GM08714 (cell line): ENCODE data around the gene PRXL2C.
A peak's percentile ranks its signal among the peaks of the same experiment; 100 is the strongest.
"Not testable (repeated sequence)": the region's sequence is repeated elsewhere in the genome, so short reads cannot be mapped to it uniquely, and the experiment has no call there.

Experiments
- H3K4me3 ChIP-seq: fragments of 200-500 bp; sonication (Bioruptor generic); 2 replicates; pipeline ENCODE4 v1.5.1; 2014; ENCODE audit warnings: mild to moderate bottlenecking, low read length, inconsistent platforms
- ZNF274 ChIP-seq: IDR thresholded peaks from 2 replicates; pipeline ENCODE4 v1.6.1; 2012; ENCODE audit warnings: mild to moderate bottlenecking, low read depth, low read length

PRXL2C gene

DNA sequence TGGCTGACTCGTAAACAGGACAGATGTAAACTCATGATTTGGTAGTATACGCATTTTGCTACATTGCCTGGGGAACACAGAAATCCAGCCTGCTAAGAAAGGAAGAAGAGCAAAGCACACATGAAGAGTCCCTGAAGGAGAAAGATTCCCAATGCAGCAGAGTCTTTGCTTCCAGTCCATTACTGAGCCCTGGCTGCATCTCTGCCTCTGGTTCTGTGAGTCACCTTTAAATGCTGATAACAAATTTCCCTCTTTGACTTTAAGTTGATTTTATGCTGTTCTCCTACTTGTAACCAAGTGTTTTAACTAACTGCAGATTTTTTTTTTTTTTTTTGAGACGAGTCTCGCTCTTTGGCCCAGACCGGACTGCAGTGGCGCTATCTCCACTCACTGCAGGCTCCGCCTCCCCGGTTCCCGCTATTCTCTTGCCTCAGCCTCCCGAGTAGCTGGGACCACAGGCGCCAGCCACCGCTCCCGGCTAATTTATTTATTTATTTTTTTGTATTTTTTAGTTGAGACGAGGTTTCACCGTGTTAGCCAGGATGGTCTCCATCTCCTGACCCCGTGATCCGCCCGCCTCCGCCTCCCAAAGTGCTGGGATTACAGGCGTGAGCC is 8.5 kb upstream of the PRXL2C start:
- H3K4me3 ChIP-seq: no peak overlapping the region
- TF ChIP-seq ZNF274: no peak

DNA sequence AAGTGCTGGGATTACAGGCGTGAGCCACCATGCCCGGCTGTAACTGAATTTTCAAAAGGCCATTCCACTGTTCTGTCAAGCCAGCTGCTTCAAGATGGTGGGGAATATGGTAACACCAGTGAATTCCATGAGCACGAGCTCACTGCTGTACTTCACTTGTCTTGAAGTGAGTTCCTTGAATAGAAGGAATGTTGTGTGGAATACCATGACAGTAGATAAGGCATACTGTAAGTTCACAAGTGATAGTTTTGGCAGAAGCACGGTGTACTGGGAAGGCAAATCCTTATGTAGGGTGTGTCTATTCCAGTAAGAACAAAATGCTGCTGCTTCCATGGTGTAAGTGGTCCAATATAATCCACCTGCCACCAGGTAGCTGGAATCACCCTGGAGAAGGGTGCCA is 6.6 kb upstream of the PRXL2C start:
- TF ChIP-seq ZNF274: no peak
- H3K4me3 ChIP-seq: no peak overlapping the region

DNA sequence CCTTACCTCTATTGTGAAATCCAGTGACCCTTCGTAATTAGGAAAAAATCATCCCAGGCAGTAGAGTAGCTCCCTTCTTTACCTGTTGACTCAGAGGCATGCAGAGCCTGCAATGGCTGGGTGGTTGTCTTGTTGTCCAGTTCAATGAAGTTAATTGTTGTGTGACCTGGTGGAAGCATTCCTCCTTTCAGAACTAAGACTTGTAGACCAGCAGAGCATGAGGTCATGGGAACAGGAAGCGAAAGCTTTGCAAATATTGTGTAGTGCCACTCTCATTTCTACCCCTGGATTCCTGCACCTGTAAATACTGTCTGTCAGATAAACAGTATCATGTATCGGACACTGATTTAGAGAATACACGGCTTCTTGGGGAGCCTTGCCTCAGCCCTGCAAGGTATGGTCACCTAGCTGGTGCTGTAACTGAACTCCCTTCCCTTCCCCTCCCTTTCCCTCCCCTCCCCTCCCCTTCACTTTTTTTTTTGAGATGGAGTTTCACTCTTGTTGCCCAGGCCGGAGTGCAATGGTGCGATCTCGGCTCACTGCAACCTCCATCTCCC is 5.7 kb upstream of the PRXL2C start:
- no peak for TF ChIP-seq ZNF274
- no peak overlapping the region for H3K4me3 ChIP-seq

DNA sequence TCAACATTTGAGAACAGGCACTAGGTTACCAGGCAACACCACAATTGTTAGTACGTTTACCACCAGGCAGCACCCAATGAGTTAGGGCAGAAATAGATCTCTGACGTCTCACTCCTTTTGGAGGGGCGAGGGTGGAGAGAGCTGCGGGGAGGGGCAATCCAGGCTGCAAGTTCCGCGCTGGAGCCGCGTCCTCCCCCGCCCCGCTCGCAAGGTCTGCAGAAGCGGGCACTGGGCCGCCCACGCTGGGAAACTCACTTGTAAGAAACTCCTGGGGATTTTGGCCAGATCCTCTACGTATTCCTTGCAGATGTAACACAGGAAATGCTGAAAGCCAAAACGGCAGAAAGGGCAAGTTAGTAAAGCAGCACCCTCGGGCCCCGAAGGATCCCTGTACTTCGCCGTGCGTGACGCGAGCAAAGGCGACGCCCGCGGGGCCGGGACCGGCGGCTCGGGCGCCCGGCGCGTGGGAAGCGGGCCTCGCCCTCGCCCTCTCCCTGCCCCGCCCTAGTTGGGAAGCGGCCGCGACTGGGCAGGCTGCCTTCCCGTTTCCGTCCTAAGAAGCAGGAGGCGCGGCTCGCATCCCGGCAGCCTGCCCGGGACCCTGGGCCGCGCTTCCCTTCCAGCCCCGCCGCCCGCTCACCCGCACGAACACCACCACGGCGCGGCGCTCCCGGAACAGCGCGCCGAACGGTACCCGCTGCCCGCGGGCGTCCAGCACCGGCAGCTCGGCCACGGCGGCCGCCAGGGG is 493 bp downstream of the PRXL2C start:
- no peak for TF ChIP-seq ZNF274

DNA sequence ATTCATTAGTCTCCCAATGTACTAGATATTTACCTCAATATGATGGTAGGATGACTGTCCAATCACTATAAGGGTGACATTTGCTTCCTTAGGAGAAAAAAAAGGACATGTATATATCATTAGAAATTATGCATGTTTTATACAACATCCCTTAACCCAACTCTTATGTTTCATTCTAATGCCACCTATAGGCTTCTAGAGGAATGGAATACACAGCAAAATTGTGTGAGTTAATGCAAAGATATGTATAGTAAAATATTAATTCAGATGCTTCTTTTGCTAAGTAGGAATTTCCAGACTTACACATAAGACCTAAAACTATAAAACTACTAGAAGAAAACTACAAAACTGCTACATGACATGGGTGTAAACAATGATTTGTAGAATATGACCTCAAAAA is 3.5 kb downstream of the PRXL2C start:
- no peak for TF ChIP-seq ZNF274
- H3K4me3 ChIP-seq: no peak overlapping the region

More for the DNA sequence above, 493 bp downstream of the PRXL2C start:
- peak overlapping the region; percentile 57 for H3K4me3 ChIP-seq

DNA sequence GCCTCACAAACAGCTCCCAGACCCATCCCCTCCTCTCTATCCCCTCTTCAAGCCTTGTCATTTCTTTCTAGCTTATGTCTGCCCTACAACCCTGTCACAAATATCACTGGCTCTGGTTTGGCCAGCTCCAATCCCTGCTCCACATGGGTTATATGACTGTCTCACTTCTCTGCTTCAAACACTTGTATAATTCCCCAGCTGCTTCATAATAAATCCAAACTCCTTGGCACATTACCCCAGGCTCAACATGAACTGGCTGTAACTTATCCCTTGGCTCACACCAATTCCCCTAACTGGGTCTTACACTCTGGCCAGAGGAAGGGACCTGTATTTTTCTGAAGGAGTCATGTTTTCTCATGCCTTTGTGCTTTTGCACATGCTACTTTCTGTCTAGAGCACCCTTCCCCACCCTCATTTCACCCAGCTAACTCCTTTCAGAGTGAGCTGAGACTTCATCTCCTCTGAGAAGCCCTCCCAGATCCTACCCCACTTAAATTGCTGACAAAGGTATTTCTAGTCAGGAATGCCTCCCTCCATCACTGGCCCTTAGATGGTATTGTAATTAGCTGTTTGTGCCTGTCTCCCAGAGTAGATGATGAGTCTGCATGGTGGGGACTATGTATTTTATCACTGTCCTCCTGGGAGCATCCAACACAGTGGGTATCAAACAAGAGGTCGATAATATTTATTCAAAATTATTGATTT is 5.3 kb downstream of the PRXL2C start:
- no peak overlapping the region for H3K4me3 ChIP-seq
- no peak for TF ChIP-seq ZNF274

DNA sequence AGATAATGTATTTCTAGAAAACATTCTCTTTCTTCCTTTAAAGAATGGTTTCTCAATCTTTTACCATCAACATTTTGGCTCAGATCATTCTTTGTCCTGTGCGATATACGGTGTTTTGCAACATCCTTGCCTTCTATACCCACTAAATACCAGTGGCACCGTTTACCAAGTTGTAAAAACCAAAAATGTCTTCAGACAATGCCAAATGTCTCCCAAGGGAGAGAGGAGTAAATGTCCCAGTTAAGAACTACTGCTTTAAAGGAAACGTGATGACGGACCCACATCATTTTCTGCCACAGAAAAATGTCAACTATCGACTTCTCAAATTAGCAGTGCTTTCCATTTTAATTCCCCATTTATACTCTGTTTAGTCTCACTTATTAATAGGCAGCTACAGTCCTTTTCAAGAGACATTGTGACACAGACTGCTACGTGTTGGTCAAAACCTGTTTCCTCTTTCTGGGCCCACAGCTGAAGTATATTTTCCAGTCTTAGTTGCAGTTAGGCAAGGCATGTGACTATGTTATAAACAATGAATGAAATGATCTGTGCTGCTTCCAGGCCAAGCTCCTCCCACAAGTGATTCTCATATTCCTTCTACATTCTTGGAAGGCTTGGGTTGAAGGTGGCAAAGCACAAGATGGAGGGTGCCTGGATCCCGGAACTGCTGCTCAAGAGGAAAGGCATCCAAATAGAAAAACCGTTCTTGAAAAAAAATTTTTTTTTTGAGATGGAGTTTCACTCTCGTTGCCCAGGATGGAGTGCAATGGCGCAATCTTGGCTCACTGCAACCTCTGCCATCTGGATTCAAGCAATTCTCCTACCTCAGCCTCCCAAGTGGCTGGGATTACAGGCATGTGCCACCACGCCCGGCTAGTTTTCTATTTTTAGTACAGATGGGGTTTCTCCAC is 8.8 kb downstream of the PRXL2C start:
- no peak overlapping the region for H3K4me3 ChIP-seq
- no peak for TF ChIP-seq ZNF274

DNA sequence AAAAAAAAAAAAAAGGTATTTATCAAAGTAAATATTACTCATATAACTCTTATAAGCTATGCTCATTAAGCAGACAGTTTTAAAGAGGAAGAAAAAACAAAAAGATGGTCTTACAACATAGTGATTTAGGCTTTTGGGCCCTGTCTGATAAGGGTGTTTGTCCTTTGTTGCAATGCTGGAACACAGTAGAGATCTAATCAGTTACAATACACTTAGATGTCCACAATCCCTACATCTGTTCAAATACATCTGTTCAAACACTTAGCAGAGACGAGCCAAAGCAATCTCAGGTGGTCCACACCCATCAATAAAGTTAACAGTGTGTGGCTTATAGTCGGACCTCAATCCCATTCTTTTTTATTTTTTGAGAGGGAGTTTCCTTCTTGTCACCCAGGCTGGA is 11.0 kb downstream of the PRXL2C start:
- TF ChIP-seq ZNF274: no peak

DNA sequence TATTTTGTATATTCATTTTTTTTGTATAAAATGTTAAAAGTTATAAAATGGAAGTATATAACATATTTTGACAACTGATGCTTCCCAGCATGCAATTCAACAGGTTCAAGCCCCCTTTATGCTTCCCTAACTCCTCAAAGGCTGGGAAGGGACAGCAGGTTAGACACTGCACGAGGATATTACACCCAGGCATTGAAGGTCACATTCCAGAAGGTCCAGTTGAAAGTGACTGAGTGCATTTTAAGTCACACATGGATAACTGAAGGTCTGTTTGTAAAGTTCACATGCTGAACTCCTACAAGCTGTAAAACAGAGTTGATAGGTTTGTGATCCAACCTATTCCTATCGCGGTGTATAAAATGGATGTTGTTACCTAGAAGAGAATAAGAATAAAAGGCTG is 13.6 kb downstream of the PRXL2C start:
- TF ChIP-seq ZNF274: no peak
- no peak overlapping the region for H3K4me3 ChIP-seq

More for the DNA sequence above, 11.0 kb downstream of the PRXL2C start:
- H3K4me3 ChIP-seq: no peak overlapping the region

DNA sequence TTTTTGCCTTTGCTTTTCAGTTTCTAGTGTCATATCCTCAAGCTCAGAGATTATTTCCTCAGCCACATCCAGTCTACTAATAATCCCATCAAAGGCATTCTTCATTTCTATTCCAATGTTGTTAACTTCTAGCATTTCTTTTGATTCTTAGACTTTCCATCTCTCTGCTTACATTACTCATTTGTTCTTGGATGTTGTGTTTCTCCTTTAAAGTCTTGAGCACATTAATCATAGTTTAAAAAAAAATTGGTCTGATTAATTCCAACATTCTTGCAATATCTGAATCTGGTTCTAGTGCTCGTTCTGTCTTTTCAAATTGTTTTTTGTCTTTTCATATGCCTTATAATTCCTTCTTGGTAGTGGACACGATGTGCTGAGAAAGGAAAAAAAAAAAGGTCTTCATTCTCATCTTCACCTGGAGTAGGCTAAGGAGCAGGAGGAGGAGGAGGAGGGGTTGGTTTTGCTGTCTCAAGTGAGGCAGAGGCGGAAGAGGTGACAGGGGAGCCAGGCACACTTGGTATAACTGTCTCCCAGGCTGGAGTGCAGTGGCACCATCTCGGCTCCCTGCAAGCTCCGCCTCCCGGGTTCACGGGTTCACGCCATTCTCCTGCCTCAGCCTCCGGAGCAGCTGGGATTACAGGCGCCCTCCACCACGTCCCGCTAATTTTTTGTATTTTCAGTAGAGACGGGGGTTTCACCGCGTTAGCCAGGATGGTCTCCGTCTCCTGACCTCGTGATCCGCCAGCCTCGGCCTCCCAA is 16.3 kb downstream of the PRXL2C start:
- H3K4me3 ChIP-seq: no peak overlapping the region
- no peak for TF ChIP-seq ZNF274

DNA sequence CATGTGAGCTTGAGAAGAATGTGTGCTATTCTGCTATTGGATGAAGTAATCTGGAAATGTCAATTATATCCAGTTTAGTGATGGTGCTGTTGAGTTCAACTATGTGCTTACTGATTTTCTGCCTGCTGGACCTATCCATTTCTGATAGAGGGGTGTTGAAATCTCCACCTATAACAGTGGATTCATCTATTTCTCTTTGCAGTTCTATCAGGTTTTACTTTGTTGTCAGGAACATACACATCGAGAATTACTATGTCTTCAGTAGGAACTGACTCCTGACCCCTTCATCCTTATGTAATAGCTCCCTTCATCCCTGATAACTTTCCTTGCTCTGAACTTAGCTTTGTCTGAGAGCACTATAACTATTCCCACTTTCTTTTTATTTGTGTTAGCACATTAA is 18.7 kb downstream of the PRXL2C start:
- TF ChIP-seq ZNF274: no peak
- no peak overlapping the region for H3K4me3 ChIP-seq

DNA sequence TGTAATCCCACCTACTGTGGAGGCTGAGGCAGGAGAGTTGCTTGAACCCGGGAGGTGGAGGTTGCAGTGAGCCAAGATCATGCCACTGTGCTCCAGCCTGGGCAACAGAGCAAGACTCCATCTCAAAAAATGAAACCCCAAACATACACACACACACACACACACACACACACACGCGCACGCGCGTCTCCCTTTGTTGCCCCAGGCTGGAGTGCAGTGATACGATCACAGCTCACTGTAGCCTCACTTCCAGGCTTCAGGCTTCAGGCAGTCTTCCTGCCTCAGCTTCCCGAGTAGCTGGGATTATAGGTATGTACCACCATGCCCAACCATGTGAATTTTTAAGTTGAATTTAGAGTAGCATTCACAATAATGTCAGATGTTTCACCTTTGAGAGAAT is 21.5 kb downstream of the PRXL2C start:
- not testable (repeated sequence) for H3K4me3 ChIP-seq

DNA sequence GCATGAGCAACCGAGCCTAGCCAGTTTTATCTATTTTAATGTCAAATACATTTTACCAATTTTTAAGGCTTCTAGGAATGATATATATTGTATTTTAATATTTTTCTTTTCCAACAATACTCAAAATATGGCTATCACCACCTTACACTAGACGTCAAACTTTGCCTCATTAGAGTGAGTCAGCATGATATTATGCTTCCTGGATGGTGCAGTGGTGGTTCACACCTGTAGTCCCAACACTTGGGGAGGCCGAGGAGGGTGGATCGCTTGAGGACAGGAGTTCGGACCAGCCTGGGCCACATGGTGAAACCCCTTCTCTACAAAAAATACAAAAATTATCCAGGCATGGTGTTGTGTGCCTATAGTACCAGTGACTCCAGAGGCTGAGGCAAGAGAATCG is 28.2 kb downstream of the PRXL2C start:
- no peak for TF ChIP-seq ZNF274
- no peak overlapping the region for H3K4me3 ChIP-seq
